Natural killer cell (primary cell): ENCODE results near the gene TSHB. TPM values are rescaled to one million over a fixed set of nuclear protein-coding genes. Genes with fewer than 3 reads are reported as not detected.

Experiments
- ATAC-seq, 3 donors: fragments of 150-1000 bp in 2 of 3; fragments of 200-7000 bp in 1 of 3; cut with Tn5 transposase; 1 replicate in 1 of 3; 2 replicates in 2 of 3; pipeline ENCODE4 v1.10.0; 2021; ENCODE audit warnings: mild to moderate bottlenecking in 2 of 3, moderate library complexity in 2 of 3
- DNase-seq, 2 donors: peaks; one replicate each; pipeline versions ENCODE4 v3.0.0 to v3.0.0-alpha.2; 2013 to 2021; ENCODE audit warnings: mixed read lengths in 1 of 2
- H3K27ac ChIP-seq: one replicate; pipeline ENCODE4 v1.5.1; 2013; ENCODE audit warnings: mild to moderate bottlenecking, low read length
- H3K27me3 ChIP-seq: one replicate; pipeline ENCODE4 v1.6.1; 2013; ENCODE audit warnings: low read length; ENCODE audit not compliant: control insufficient read depth, insufficient read depth
- H3K36me3 ChIP-seq: one replicate; pipeline ENCODE4 v1.6.1; 2013; ENCODE audit warnings: low read length; ENCODE audit not compliant: control insufficient read depth, insufficient read depth
- H3K4me1 ChIP-seq: one replicate; pipeline ENCODE4 v1.6.1; 2013; ENCODE audit warnings: low read length; ENCODE audit not compliant: control insufficient read depth, insufficient read depth
- H3K4me3 ChIP-seq: one replicate; pipeline ENCODE4 v1.5.1; 2013; ENCODE audit warnings: low read length
- H3K9me3 ChIP-seq: one replicate; pipeline ENCODE4 v1.6.1; 2013; ENCODE audit warnings: low read length; ENCODE audit not compliant: control insufficient read depth, insufficient read depth
- H3K27ac Mint-ChIP-seq, 2 donors: one replicate each; pipeline ENCODE4 v1.8.0; 2022; ENCODE audit warnings: mild to moderate bottlenecking in 2 of 2, mixed read lengths in 2 of 2, moderate library complexity in 1 of 2
- H3K27me3 Mint-ChIP-seq, 2 donors: one replicate each; pipeline ENCODE4 v1.8.0; 2022; ENCODE audit warnings: low read depth in 2 of 2, mixed read lengths in 2 of 2
- H3K36me3 Mint-ChIP-seq: one replicate; pipeline ENCODE4 v1.8.0; 2022; ENCODE audit warnings: mixed read lengths
- H3K4me1 Mint-ChIP-seq, 2 donors: one replicate each; pipeline ENCODE4 v1.8.0; 2022; ENCODE audit warnings: mixed read lengths in 2 of 2
- H3K4me3 Mint-ChIP-seq: one replicate; pipeline ENCODE4 v1.8.0; 2022; ENCODE audit warnings: mild to moderate bottlenecking, moderate library complexity, mixed read lengths
- H3K9me3 Mint-ChIP-seq, 2 donors: one replicate each; pipeline ENCODE4 v1.8.0; 2022; ENCODE audit warnings: mixed read lengths in 2 of 2
- WGBS: methylation state at CpG from one replicate; pipeline ENCODE4 v1.1.7; 2013; ENCODE audit warnings: missing lambda C conversion rate; ENCODE audit not compliant: insufficient coverage; 5-methylcytosine and 5-hydroxymethylcytosine counted together
- intact Hi-C: fragments of 100-400 bp; cut with micrococcal nuclease; formaldehyde crosslinking; loops from one replicate; pipeline ENCODE4 v1.14.2; 2022
- total RNA-seq, 4 donors: library from RNA; stranded (reverse); fragments of 120-200 nt in 1 of 4; gene quantifications; one replicate each; pipeline versions ENCODE4 v1.2.3 to v1.2.4, GENCODE V29; 2013 to 2022
- TF ChIP-seq, protein P1 (sequence below): fragments of 200-600 bp; IDR thresholded peaks from one replicate; pipeline ENCODE4 v1.8.0; 2022; ENCODE audit warnings: antibody characterized with exemption

Gene TSHB
- total RNA-seq, 3 donors from 2014 or later (not counting 1 experiment from before 2014, with no cell fraction given), result not detected

DNA sequence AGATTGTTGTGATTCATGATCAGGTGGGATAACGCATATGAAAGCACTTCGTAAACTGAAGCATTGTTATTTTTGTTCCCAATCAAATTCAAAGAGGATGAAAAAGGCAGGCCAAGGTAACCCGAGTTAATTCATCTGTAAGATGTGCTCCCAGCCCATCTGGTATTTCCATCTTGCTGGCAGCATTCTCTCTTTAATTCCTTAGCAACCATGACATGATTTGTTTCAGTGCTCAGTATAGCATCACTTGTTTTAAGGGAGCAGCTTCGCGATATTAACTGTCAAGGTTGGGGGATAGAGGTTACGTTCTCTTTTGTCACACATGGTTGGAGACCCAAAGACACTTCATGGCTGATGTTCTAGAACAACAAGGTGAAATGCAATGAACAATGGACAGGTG is 53.3 kb downstream of the TSHB start:
- Mint-ChIP-seq H3K27ac (peak overlapping the region in 1 of 2 donors; percentile 33), H3K9me3 (no peaks in the 10 kb centered on the region), H3K4me1 (peaks cover 53 to 67% of the 10 kb centered on the region in 2 donors), H3K4me3 (no peak overlapping the region), H3K27me3 (no peaks in the 10 kb centered on the region), H3K36me3 (no peaks in the 10 kb centered on the region)
- Histone ChIP-seq H3K9me3 (no peaks in the 10 kb centered on the region), H3K36me3 (no peaks in the 10 kb centered on the region), H3K4me3 (no peak overlapping the region), H3K27me3 (no peaks in the 10 kb centered on the region), H3K27ac (no peak overlapping the region), H3K4me1 (peaks cover 31% of the 10 kb centered on the region)
- no peak for DNase-seq
- no peak for ATAC-seq
- TF ChIP-seq, protein P1, sequence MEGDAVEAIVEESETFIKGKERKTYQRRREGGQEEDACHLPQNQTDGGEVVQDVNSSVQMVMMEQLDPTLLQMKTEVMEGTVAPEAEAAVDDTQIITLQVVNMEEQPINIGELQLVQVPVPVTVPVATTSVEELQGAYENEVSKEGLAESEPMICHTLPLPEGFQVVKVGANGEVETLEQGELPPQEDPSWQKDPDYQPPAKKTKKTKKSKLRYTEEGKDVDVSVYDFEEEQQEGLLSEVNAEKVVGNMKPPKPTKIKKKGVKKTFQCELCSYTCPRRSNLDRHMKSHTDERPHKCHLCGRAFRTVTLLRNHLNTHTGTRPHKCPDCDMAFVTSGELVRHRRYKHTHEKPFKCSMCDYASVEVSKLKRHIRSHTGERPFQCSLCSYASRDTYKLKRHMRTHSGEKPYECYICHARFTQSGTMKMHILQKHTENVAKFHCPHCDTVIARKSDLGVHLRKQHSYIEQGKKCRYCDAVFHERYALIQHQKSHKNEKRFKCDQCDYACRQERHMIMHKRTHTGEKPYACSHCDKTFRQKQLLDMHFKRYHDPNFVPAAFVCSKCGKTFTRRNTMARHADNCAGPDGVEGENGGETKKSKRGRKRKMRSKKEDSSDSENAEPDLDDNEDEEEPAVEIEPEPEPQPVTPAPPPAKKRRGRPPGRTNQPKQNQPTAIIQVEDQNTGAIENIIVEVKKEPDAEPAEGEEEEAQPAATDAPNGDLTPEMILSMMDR, result no peak
- WGBS, result 95% methylated on average over 6 of the region's 6 CpGs
- intact Hi-C loops, result no loop called here

Other genes starting within 250 kb of the TSHB start
- 10 to 100 TPM; 53.3 to 57.5 (median 53.4) TPM for gene SIKE1, start 249.1 kb upstream of the TSHB start, total RNA-seq
- not detected for gene SYCP1, start 175.0 kb upstream of the TSHB start, total RNA-seq
- 10 to 100 TPM; 17.1 to 41.4 (median 28.6) TPM for gene TSPAN2, start 59.7 kb downstream of the TSHB start, total RNA-seq